ES-I3 (cell line): ENCODE measurements around the gene FKBP6.
"Not testable (repeated sequence)": the region's sequence is repeated elsewhere in the genome, so short reads cannot be mapped to it uniquely, and the experiment has no call there.

Experiments used
- H3K36me3 ChIP-seq: 2 replicates; pipeline ENCODE4 v1.6.1; 2013; ENCODE audit warnings: mild to moderate bottlenecking, low read length, control low read depth, moderate library complexity; ENCODE audit not compliant: insufficient read depth
- H3K4me1 ChIP-seq: 2 replicates; pipeline ENCODE4 v1.6.1; 2013; ENCODE audit warnings: mild to moderate bottlenecking, control low read depth, low read length; ENCODE audit not compliant: insufficient read depth
- H3K9ac ChIP-seq: 2 replicates; pipeline ENCODE4 v1.6.1; 2013; ENCODE audit warnings: low read depth, mild to moderate bottlenecking, low read length, moderate library complexity
- H3K9me3 ChIP-seq: 2 replicates; pipeline ENCODE4 v1.6.1; 2013; ENCODE audit warnings: mild to moderate bottlenecking, low read length, moderate library complexity; ENCODE audit not compliant: control insufficient read depth, insufficient read depth

The FKBP6 gene

DNA sequence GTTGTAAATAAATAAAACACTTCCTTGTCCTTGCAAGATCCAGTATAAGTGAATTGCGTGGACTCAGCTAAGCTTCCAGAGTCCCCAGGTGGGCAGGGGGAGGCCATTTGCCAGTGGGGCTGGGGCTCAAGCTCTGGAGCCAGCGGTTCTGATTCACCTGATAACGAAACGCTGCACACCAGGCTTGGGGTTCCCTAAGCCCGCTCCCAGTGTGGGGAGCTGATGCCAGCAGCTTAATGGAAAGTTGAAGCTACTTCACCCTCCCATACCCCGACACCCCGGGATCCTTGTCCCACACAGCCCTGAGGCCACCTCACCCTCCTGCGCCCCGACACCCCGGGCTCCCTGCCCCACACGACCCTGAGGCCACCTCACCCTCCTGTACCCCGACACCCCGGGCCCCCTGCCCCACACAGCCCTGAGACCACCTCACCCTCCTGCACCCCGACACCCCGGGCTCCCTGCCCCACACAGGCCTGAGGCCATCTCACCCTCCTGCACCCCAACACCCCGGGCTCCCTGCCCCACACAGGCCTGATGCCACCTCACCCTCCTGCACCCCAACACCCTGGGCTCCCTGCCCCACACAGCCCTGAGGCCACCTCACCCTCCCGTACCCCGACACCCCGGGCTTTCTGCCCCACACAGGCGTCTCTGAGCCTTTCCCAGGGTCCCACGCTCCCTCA lies 30.8 kb downstream of the FKBP6 start:
- H3K36me3 ChIP-seq = no peaks in the 10 kb centered on the region
- no peak overlapping the region for H3K9ac ChIP-seq
- peaks cover 5% of the 10 kb centered on the region; the same call in 1 of the 2 replicates for H3K4me1 ChIP-seq
- no peaks in the 10 kb centered on the region for H3K9me3 ChIP-seq

DNA sequence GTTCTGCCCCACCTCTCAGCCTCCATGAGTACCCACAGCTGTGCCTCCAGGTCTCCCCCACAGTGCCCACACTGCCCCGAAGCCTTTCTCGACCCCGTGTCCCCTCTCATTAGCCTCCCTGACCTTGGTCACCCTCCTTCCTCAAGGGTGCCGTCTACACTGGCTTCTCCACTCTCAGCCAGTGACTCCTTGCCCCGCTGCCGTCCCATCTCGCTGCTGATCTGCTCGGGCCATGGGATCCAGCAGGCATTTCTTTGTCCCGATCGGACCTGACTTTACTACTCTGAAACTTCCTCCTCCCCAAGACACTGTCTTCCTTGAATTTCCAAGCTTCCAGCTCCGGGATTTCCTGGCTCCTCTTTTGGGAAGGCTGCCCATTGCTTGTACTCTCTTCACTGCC lies 31.3 kb downstream of the FKBP6 start:
- Histone ChIP-seq H3K36me3 (no peaks in the 10 kb centered on the region), H3K4me1 (peaks cover 5% of the 10 kb centered on the region; the same call in 1 of the 2 replicates), H3K9me3 (no peaks in the 10 kb centered on the region), H3K9ac (no peak overlapping the region)

DNA sequence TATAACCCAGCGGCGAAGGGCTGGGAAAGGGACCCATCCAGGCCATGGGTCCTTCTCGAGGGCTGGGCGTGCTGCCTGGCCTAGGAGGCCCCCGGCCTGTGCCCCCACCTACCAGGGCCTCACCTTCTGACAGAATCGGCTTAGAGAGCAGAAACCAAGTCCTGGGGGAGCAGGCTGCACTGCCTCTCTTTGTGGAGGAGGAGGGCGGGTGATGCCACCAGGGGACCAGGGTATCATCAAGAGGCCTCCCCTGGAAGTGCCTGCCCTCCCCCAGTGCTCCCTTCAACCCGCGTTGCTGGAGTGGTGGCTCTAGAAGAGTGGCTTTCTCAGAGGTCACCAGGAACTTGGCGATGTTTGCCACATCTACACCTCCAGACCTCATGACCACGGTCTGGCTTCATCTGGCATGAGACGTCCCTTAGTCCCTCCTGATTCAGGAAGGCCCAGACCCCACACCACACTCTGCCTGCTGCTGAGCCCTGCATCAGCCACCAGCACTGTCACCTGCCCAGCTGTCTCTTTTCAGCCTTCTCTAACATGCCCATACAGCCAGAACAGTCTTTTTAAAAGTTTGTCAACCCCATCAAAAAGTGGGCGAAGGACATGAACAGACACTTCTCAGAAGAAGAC lies 31.9 kb downstream of the FKBP6 start:
- Histone ChIP-seq H3K9me3 (no peaks in the 10 kb centered on the region), H3K4me1 (peaks cover 5% of the 10 kb centered on the region; the same call in 1 of the 2 replicates), H3K9ac (no peak overlapping the region), H3K36me3 (no peaks in the 10 kb centered on the region)

DNA sequence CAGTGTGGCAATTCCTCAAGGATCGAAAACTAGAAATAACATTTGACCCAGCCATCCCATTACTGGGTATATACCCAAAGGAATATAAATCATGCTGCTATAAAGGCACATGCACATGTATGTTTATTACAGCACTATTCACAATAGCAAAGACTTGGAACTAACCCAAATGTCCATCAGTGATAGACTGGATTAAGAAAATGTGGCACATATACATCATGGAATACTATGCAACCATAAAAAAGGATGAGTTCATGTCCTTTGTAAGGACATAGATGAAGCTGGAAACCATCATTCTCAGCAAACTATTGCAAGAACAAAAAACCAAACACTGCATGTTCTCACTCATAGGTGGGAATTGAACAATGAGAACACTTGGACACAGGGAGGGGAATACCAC lies 32.6 kb downstream of the FKBP6 start:
- H3K36me3 ChIP-seq, H3K9me3 ChIP-seq, H3K4me1 ChIP-seq, H3K9ac ChIP-seq: not testable (repeated sequence)

DNA sequence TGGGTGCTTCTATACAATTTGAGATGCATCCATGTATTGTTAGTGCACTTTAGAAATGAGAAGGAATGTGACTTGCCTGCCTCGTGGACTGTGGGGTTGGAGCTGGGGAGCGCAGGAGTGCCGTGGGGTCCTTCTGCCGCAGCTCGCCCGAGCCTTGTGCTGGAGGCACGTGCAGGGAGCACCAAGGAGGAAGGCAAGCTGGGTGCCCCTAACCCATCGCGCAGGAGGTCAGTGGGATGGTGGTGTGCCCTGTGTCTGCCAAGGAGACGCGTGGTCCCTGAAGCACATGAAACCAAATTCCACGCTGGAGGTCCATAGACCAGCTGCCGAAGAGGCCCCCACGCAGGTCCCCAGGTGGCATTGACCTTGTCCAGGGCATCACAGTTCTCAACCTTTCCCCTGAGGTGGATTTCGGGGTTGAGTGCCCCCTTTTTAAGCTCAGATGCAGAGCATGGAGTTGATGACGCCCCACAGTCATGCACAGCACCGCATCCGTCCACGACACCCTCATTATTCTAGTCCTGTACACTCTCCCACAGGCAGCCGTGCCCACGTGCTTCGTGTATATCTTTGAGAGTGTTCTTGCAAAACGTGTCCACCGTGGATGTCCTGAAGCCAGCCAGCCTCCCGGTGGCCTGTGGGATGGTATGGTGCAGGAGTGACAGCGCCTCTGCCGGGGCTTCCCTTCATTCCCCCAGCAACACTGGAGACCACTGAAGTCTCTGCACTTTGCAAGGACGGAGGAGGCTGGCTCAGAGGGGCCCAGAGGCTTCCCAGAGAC lies 35.5 kb downstream of the FKBP6 start:
- no peaks in the 10 kb centered on the region for H3K36me3 ChIP-seq
- H3K9ac ChIP-seq = no peak overlapping the region
- no peaks in the 10 kb centered on the region for H3K9me3 ChIP-seq
- H3K4me1 ChIP-seq = 0 out of 2 replicates have a peak, but pooled peaks cover 1% of the 10 kb centered on the region

DNA sequence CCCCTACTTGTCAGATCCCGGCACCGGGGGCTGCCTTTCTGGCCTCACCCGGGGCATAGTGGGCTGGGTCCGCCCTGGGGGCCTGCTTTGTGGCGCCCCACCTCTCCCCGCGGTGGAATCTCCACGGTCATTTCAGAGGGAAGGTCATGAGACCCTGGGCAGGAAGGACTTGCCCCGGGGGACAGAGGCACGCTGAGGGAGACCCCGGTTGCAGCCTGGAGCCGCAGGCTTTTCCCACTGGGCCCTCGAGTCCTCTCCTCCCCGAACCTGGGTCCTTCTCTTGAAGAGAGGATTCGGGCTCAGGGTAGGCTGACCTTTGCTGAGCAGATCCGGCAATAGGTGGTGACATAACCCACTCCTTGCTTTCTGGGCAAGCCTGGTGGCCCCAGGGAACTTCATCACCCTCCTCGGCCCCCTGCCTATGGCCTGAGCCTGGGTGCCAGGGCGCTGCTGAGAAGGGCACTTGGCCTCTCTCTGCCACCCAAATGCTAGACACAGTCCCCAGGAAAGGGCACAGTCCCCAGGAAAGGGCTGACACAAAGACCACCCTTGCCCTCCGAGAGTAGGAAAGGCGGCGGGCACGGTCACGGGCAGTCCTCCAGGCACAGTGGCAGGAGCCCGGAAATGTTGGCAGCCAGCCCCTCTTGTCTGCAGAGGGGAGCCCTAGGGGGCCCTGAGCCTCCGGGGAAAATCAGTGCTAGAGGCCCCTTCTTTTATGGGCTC lies 36.2 kb downstream of the FKBP6 start:
- Histone ChIP-seq H3K9ac (no peak overlapping the region), H3K36me3 (no peaks in the 10 kb centered on the region), H3K9me3 (no peaks in the 10 kb centered on the region), H3K4me1 (no peaks in the 10 kb centered on the region)

DNA sequence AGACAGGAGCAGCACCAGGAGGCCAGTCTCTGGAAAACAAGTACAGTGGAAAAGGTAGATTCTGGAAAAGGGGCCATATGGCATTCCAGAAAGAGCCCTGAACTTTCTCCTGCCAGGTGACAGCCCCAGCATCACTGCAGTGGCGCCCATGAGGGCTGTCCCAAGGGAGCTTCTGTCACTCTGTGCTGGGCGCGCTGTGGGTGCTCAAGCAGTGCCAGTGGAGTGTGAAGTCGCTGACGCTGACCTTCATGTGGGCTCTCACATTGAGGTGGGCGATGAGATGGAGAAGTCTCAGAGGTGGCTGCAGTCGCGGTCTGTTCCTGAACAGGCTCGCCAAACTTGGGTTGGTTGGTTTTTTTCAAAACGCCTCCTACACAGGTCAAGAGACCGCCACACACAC lies 38.2 kb downstream of the FKBP6 start:
- Histone ChIP-seq H3K4me1 (no peaks in the 10 kb centered on the region), H3K9ac (no peak overlapping the region), H3K9me3 (no peaks in the 10 kb centered on the region), H3K36me3 (no peaks in the 10 kb centered on the region)

DNA sequence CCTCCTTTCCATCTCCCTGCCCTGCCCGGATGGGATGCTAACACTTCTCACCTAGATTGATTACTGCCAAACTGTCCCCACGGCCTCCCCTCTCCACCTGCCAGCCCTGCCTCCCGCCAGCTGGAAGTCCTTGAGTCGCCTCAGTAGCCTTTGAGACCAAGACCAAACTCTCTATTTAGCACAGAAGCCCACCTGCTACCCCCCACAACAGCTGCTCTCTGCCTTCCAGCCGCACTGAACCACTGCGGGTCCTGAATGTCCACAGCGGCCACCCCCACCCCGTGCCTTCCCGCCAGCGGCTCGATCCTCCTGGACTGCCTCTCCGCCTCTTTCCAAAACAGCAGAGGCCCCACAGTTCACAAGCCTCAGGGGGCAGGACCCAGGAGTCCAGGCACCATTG lies 39.0 kb downstream of the FKBP6 start:
- Histone ChIP-seq H3K9ac (no peak overlapping the region), H3K4me1 (no peaks in the 10 kb centered on the region), H3K36me3 (no peaks in the 10 kb centered on the region), H3K9me3 (no peaks in the 10 kb centered on the region)

DNA sequence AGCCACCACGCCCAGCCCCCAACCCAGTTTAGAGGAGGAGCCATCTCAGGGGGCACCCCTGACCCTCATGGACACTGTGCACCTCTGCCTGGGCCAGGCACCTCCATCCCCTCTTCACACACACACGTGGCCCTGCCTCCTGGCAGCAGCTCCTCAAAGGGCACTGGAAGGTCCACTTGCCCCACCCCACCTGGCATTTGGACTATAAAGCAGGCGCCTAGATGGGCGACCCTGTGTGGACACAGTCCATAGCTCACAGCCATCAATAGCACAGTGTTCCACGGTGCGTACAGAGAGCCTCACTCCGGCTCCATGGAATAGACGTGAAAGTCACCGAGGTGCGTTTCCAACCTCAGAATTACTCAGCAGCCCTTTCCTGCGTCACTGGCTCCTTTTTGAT lies 41.0 kb downstream of the FKBP6 start:
- Histone ChIP-seq H3K4me1 (no peaks in the 10 kb centered on the region), H3K9ac (no peak overlapping the region), H3K36me3 (no peaks in the 10 kb centered on the region), H3K9me3 (no peaks in the 10 kb centered on the region)

DNA sequence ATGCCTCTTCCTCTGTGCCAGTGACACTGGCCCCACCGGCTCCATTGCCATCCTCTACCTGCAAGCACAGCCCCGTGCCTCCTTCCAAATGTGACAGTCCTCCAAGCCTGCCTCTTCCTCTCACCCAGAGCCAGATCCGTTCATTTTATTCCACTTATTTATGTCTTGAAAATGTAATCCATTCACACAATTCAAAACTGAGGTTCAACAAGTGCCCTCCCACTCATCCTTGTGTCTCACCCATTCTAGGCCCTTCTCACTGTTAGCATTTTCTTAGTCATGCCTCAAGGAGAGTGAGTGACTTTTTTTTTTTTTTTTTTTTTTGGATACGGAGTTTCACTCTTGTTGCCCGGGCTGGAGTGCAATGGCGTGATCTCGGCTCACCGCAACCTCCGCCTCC lies 41.7 kb downstream of the FKBP6 start:
- Histone ChIP-seq H3K36me3 (no peaks in the 10 kb centered on the region), H3K9me3 (no peaks in the 10 kb centered on the region), H3K4me1 (no peaks in the 10 kb centered on the region), H3K9ac (no peak overlapping the region)

DNA sequence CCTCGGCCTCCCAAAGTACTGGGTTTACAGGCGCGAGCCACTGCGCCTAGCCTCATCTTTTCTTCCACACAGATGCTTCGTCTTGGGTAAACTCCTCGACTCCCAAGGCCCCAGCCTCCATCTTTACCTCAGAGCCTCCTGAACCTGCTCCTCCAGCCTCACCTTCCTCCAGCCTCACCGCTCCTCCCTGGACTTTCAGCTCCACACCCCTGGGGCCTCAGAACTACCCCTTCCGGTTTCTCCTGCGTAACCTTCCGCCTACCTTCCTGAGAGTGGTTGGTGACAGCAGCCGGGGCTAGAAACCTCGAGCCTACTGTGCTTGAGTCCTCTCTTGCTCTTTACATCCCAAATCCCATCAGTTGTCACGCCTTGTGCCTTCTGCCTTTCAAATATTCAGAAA lies 45.8 kb downstream of the FKBP6 start:
- Histone ChIP-seq H3K36me3 (no peaks in the 10 kb centered on the region), H3K9me3 (no peaks in the 10 kb centered on the region), H3K9ac (no peak overlapping the region), H3K4me1 (no peaks in the 10 kb centered on the region)

DNA sequence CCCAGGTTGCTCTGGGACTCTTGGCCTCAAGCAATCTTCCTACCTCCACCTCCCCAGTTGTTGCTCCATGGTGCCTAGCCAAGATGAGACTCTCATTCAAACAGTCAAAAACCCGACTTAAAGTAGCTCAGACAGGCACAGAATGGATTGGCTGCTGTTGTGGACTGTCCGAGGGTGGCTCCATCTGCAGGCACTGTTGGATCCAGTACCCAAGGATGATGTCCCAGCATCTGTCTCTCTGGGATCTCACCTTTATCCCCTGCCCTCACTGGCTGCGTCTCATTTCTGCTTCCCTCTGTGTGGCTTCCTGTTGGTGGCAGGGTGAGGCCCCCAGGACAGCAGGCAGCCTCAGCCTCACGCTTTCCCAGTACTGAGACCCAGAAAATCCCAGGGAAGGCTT lies 48.3 kb downstream of the FKBP6 start:
- H3K36me3 ChIP-seq, H3K4me1 ChIP-seq, H3K9me3 ChIP-seq, H3K9ac ChIP-seq: not testable (repeated sequence)

DNA sequence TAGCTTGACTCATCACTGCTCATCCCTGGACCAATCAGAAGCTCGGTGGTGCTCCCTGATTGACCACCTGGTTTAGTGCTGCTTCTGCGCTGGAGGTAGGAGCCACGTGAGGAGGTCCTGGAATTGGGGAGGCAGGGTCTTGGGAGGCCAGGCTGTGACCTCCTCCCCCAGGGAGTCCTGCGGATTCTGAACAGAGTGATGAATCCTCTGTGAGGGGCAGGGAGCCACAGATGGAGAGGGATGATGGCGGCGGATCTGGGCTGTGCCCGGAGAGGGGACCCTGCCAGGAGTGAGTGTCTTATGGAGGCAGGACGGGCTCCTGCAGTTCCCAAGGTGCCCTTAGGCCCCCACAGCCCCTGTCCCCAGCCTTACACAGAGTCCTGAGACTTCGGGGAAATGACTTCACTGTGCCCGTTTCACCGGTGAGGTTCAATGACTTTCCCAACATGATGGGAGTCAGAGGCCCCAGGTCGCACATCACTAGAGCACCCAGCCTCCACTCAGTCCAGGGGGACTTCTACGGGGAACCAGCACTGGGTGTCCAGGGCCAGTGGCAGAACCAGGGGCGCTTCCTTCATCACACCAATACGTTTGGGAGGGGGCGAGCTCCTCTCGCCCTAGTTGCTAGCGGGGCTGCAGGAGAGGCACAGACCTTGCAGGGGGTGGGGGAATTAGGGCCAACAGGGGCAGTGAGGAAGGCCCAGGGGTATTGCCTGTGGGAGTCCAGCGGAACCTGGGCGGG lies 48.9 kb downstream of the FKBP6 start:
- H3K4me1 ChIP-seq = no peaks in the 10 kb centered on the region
- H3K9me3 ChIP-seq = no peaks in the 10 kb centered on the region

More for the DNA sequence above, 48.9 kb downstream of the FKBP6 start:
- H3K9ac ChIP-seq = no peak overlapping the region
- H3K36me3 ChIP-seq = no peaks in the 10 kb centered on the region
